Measurements from ENCODE around the gene DGKQ. TPM values are rescaled to one million over a fixed set of nuclear protein-coding genes. Genes with fewer than 3 reads are reported as not detected.

Gene DGKQ
- total and polyA plus RNA-seq, 2 of the 13 experiments (the other 11 are each of a cell fraction or from before 2014, with no cell fraction given) = 4.5 to 7.2 TPM

DNA sequence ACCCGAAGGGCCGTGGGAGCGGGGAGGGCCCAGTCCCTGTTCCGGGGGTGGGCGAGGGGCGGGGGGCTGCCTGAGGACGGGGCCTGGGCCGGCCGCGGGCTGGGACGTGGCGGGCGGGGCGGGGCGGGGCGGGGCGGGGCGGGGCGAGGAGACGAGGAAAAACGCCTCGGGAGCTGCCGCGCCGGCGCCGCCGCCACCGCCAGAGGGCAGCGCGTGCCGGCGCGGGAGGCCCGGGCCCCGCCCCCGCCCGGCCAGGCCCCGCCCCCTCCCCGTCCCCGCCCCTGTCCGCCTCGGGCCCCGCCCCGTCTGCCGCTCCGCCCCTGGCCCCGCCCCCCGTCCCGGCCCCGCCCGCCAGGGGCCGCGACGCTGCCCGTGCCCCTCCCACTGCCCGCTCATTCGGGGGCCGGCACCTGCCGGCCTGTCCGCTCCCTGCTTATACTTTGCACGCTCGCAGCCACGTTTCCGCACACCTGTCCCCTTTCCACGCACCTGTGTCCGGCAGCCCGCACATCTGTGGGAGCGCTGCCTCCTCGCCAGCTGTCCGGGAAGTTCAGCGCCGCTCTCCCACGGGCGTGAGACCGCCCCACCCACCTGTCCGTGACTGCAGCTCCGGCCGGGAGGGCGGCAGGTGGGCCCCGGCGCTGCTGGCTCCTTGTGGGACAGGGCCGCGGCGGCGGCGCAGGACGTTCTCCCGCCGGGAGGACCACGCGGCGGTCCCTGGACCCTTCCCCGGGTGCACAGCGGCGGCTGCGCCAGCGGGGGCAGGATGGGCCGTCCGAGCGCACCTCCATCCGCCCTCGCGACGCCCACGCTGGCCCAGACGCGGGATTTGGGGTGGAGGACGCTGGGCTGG lies 36.4 kb upstream of the DGKQ start (continued):
- TF ChIP-seq, protein P1, sequence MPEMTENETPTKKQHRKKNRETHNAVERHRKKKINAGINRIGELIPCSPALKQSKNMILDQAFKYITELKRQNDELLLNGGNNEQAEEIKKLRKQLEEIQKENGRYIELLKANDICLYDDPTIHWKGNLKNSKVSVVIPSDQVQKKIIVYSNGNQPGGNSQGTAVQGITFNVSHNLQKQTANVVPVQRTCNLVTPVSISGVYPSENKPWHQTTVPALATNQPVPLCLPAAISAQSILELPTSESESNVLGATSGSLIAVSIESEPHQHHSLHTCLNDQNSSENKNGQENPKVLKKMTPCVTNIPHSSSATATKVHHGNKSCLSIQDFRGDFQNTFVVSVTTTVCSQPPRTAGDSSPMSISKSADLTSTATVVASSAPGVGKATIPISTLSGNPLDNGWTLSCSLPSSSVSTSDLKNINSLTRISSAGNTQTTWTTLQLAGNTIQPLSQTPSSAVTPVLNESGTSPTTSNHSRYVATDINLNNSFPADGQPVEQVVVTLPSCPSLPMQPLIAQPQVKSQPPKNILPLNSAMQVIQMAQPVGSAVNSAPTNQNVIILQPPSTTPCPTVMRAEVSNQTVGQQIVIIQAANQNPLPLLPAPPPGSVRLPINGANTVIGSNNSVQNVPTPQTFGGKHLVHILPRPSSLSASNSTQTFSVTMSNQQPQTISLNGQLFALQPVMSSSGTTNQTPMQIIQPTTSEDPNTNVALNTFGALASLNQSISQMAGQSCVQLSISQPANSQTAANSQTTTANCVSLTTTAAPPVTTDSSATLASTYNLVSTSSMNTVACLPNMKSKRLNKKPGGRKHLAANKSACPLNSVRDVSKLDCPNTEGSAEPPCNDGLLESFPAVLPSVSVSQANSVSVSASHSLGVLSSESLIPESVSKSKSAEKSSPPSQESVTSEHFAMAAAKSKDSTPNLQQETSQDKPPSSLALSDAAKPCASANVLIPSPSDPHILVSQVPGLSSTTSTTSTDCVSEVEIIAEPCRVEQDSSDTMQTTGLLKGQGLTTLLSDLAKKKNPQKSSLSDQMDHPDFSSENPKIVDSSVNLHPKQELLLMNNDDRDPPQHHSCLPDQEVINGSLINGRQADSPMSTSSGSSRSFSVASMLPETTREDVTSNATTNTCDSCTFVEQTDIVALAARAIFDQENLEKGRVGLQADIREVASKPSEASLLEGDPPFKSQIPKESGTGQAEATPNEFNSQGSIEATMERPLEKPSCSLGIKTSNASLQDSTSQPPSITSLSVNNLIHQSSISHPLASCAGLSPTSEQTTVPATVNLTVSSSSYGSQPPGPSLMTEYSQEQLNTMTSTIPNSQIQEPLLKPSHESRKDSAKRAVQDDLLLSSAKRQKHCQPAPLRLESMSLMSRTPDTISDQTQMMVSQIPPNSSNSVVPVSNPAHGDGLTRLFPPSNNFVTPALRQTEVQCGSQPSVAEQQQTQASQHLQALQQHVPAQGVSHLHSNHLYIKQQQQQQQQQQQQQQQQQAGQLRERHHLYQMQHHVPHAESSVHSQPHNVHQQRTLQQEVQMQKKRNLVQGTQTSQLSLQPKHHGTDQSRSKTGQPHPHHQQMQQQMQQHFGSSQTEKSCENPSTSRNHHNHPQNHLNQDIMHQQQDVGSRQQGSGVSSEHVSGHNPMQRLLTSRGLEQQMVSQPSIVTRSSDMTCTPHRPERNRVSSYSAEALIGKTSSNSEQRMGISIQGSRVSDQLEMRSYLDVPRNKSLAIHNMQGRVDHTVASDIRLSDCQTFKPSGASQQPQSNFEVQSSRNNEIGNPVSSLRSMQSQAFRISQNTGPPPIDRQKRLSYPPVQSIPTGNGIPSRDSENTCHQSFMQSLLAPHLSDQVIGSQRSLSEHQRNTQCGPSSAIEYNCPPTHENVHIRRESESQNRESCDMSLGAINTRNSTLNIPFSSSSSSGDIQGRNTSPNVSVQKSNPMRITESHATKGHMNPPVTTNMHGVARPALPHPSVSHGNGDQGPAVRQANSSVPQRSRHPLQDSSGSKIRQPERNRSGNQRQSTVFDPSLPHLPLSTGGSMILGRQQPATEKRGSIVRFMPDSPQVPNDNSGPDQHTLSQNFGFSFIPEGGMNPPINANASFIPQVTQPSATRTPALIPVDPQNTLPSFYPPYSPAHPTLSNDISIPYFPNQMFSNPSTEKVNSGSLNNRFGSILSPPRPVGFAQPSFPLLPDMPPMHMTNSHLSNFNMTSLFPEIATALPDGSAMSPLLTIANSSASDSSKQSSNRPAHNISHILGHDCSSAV (CRISPR knock-in tag; IDR thresholded peaks at IDR 0.05; ENCODE audit: borderline replicate concordance) = no peak
- no peak for TF ChIP-seq PLRG1 (conservative IDR thresholded peaks at IDR 0.05)
- no peak for TF ChIP-seq ZNF781 (CRISPR knock-in tag; IDR thresholded peaks at IDR 0.05; ENCODE audit: borderline replicate concordance, not compliant biosample characterization)
- TF ChIP-seq ZNF891 (CRISPR knock-in tag; IDR thresholded peaks at IDR 0.05) = no peak; the same call in 1 of the 2 replicates
- no peak for TF ChIP-seq SCMH1 (CRISPR knock-in tag; IDR thresholded peaks at IDR 0.05; ENCODE audit: borderline replicate concordance)
- TF ChIP-seq, protein P2, sequence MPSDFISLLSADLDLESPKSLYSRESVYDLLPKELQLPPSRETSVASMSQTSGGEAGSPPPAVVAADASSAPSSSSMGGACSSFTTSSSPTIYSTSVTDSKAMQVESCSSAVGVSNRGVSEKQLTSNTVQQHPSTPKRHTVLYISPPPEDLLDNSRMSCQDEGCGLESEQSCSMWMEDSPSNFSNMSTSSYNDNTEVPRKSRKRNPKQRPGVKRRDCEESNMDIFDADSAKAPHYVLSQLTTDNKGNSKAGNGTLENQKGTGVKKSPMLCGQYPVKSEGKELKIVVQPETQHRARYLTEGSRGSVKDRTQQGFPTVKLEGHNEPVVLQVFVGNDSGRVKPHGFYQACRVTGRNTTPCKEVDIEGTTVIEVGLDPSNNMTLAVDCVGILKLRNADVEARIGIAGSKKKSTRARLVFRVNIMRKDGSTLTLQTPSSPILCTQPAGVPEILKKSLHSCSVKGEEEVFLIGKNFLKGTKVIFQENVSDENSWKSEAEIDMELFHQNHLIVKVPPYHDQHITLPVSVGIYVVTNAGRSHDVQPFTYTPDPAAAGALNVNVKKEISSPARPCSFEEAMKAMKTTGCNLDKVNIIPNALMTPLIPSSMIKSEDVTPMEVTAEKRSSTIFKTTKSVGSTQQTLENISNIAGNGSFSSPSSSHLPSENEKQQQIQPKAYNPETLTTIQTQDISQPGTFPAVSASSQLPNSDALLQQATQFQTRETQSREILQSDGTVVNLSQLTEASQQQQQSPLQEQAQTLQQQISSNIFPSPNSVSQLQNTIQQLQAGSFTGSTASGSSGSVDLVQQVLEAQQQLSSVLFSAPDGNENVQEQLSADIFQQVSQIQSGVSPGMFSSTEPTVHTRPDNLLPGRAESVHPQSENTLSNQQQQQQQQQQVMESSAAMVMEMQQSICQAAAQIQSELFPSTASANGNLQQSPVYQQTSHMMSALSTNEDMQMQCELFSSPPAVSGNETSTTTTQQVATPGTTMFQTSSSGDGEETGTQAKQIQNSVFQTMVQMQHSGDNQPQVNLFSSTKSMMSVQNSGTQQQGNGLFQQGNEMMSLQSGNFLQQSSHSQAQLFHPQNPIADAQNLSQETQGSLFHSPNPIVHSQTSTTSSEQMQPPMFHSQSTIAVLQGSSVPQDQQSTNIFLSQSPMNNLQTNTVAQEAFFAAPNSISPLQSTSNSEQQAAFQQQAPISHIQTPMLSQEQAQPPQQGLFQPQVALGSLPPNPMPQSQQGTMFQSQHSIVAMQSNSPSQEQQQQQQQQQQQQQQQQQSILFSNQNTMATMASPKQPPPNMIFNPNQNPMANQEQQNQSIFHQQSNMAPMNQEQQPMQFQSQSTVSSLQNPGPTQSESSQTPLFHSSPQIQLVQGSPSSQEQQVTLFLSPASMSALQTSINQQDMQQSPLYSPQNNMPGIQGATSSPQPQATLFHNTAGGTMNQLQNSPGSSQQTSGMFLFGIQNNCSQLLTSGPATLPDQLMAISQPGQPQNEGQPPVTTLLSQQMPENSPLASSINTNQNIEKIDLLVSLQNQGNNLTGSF (CRISPR knock-in tag; IDR thresholded peaks at IDR 0.05) = no peak; the same call in 1 of the 2 replicates
- TF ChIP-seq STAT5B (CRISPR knock-in tag; IDR thresholded peaks at IDR 0.05) = no peak
- TF ChIP-seq MYC (CRISPR knock-in tag; IDR thresholded peaks at IDR 0.05; ENCODE audit: borderline replicate concordance) = peak; percentile 28; the same call in 1 of the 2 replicates
- TF ChIP-seq, protein P3, sequence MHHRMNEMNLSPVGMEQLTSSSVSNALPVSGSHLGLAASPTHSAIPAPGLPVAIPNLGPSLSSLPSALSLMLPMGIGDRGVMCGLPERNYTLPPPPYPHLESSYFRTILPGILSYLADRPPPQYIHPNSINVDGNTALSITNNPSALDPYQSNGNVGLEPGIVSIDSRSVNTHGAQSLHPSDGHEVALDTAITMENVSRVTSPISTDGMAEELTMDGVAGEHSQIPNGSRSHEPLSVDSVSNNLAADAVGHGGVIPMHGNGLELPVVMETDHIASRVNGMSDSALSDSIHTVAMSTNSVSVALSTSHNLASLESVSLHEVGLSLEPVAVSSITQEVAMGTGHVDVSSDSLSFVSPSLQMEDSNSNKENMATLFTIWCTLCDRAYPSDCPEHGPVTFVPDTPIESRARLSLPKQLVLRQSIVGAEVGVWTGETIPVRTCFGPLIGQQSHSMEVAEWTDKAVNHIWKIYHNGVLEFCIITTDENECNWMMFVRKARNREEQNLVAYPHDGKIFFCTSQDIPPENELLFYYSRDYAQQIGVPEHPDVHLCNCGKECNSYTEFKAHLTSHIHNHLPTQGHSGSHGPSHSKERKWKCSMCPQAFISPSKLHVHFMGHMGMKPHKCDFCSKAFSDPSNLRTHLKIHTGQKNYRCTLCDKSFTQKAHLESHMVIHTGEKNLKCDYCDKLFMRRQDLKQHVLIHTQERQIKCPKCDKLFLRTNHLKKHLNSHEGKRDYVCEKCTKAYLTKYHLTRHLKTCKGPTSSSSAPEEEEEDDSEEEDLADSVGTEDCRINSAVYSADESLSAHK (CRISPR knock-in tag; IDR thresholded peaks at IDR 0.05; ENCODE audit: borderline replicate concordance) = no peak
- TF ChIP-seq RELA (CRISPR knock-in tag; IDR thresholded peaks at IDR 0.05) = no peak
